HepG2 (cell line): ENCODE results near the gene CRTAC1.

Experiments used
- FOXA3 ChIP-seq: IDR thresholded peaks from 2 replicates; pipeline ENCODE4 v1.6.1; 2016; ENCODE audit warnings: missing genetic modification reagents, missing compliant biosample characterization
- JDP2 ChIP-seq: sonication (generic); formaldehyde crosslinking; IDR thresholded peaks from 2 replicates; pipeline ENCODE4 v1.8.1; 2022; ENCODE audit warnings: missing genetic modification reagents, borderline replicate concordance
- NCOR1 ChIP-seq: fragments of 200-600 bp; sonication (generic); IDR thresholded peaks from 2 replicates; pipeline ENCODE4 v1.7.0; 2017; ENCODE audit warnings: antibody characterized with exemption, low read length, borderline replicate concordance
- ZNF33A ChIP-seq: sonication (generic); formaldehyde crosslinking; IDR thresholded peaks from 2 replicates; pipeline ENCODE4 v1.5.1; 2020; ENCODE audit warnings: missing genetic modification reagents, mild to moderate bottlenecking, moderate library complexity, borderline replicate concordance
- ZNF670 ChIP-seq: sonication (generic); formaldehyde crosslinking; IDR thresholded peaks from 2 replicates; pipeline ENCODE4 v1.8.0; 2022; ENCODE audit warnings: mild to moderate bottlenecking, missing genetic modification reagents, borderline replicate concordance

DNA sequence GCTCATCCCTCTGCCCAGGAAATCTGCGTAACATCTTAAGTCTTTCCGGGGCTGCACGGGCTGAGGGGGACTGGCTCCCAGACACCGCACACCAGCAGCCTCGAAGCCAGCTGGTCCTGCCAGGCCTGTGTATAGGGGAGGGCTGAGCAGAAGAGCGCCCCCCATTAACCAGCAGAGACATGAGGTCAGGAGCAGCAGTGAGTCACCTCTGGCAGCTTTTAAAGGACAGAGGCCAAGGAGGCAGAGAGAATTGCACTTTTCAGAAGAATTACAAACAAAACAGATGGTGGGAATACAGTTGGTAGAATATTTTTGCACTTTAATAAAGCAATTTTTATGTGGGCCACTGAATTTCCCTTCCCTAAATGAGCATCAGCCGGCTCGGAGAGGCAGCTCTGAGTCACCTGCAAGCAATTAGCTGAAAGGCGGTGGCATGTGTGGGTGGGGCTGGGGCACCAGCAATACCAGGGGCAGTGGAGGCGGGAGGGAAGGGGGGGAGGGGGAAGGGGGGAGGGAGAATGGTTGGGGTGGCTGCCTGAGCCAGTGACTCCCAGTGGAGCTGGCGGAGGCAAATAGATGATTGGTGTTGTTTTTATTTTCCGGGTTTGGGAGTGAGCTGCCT lies 141.7 kb downstream of the CRTAC1 start:
- TF ChIP-seq FOXA3 (CRISPR knock-in tag), result no peak
- TF ChIP-seq JDP2 (CRISPR knock-in tag), result no peak
- no peak for TF ChIP-seq ZNF33A (CRISPR knock-in tag)
- TF ChIP-seq ZNF670 (CRISPR knock-in tag), result no peak
- TF ChIP-seq NCOR1, result no peak
